Smooth muscle cell (in vitro differentiated cells): ENCODE measurements around the gene SUDS3. TPM values are rescaled to one million over a fixed set of nuclear protein-coding genes. Genes with fewer than 3 reads are reported as not detected.

ENCODE experiments used
- DNase-seq: peaks from one replicate; lab custom pipeline; 2025; ENCODE audit not compliant: unreplicated experiment; lab: John Stamatoyannopoulos, UW
- H2AFZ ChIP-seq: fragments of 200-600 bp; sonication (generic); 2 replicates; pipeline ENCODE4 v1.6.0; 2016; ENCODE audit warnings: antibody characterized with exemption, low read depth, mild to moderate bottlenecking
- H3F3A ChIP-seq: fragments of 200-600 bp; sonication (generic); 2 replicates; pipeline ENCODE4 v1.6.0; 2017; ENCODE audit warnings: antibody characterized with exemption, low read depth
- H3K27ac ChIP-seq: fragments of 200-600 bp; sonication (generic); 2 replicates; pipeline ENCODE4 v1.5.1; 2016; ENCODE audit warnings: low read depth, mild to moderate bottlenecking
- H3K27me3 ChIP-seq: fragments of 200-600 bp; sonication (generic); 2 replicates; pipeline ENCODE4 v1.6.1; 2016; ENCODE audit warnings: low read depth, mild to moderate bottlenecking
- H3K36me3 ChIP-seq: fragments of 200-600 bp; sonication (generic); 2 replicates; pipeline ENCODE4 v1.5.1; 2016; ENCODE audit warnings: low read depth
- H3K4me1 ChIP-seq: fragments of 200-600 bp; sonication (generic); 2 replicates; pipeline ENCODE4 v1.5.1; 2016; ENCODE audit warnings: low read depth
- H3K4me2 ChIP-seq: fragments of 200-600 bp; sonication (generic); 2 replicates; pipeline ENCODE4 v1.6.0; 2016; ENCODE audit warnings: mild to moderate bottlenecking
- H3K4me3 ChIP-seq: fragments of 200-600 bp; sonication (generic); 2 replicates; pipeline ENCODE4 v1.5.1; 2016; ENCODE audit warnings: mild to moderate bottlenecking
- H3K79me2 ChIP-seq: fragments of 200-600 bp; sonication (generic); 2 replicates; pipeline ENCODE4 v1.6.0; 2016; ENCODE audit warnings: low read depth, mild to moderate bottlenecking
- H3K9ac ChIP-seq: fragments of 200-600 bp; sonication (generic); 2 replicates; pipeline ENCODE4 v1.6.0; 2016; ENCODE audit warnings: low read depth
- H3K9me3 ChIP-seq: fragments of 200-600 bp; sonication (generic); replicated peaks from 2 replicates; pipeline ENCODE4 v1.5.1; 2016; ENCODE audit warnings: low read depth
- H4K20me1 ChIP-seq: fragments of 200-600 bp; sonication (generic); 2 replicates; pipeline ENCODE4 v1.6.0; 2016; ENCODE audit warnings: low read depth
- CTCF ChIP-seq: fragments of 200-600 bp; sonication (generic); IDR thresholded peaks from 2 replicates; pipeline ENCODE4 v1.5.1; 2017; ENCODE audit warnings: borderline replicate concordance, mild to moderate bottlenecking, antibody characterized with exemption; ENCODE audit not compliant: insufficient read depth, poor library complexity, severe bottlenecking
- WGBS: methylation state at CpG from one replicate; pipeline ENCODE4 v1.1.7; 2016; ENCODE audit warnings: low lambda C conversion rate; 5-methylcytosine and 5-hydroxymethylcytosine counted together
- polyA plus RNA-seq: library from polyadenylated mRNA; unstranded; fragments of >200 nt; fragmentation: Nextera tagmentation; extraction: Ambion mirVana; gene quantifications from 2 replicates; pipeline ENCODE4 v1.2.1, GENCODE V29; 2016
- total RNA-seq: library from RNA; depleted of rRNA; stranded (reverse); fragments of >200 nt; gene quantifications from 2 replicates; pipeline ENCODE4 v1.2.3, GENCODE V29; 2014

The SUDS3 gene
- total and polyA plus RNA-seq, 2 experiments from 2014 or later = 11.4 to 58.2 TPM

- H3K36me3 ChIP-seq = no peaks in the 10 kb centered on the region
- DNase-seq = no peak
- H4K20me1 ChIP-seq = no peaks in the 10 kb centered on the region
- no peaks in the 10 kb centered on the region for H3K4me1 ChIP-seq
- H3K27me3 ChIP-seq = no peaks in the 10 kb centered on the region
- H3K9ac ChIP-seq = no peak overlapping the region
- no peak overlapping the region for H3K27ac ChIP-seq
- H3K9me3 ChIP-seq = no peaks in the 10 kb centered on the region
- no peak for TF ChIP-seq CTCF
- H3F3A ChIP-seq = no peaks in the 10 kb centered on the region
- H3K4me2 ChIP-seq = no peak overlapping the region
- H3K79me2 ChIP-seq = no peaks in the 10 kb centered on the region
- no peak overlapping the region for H2AFZ ChIP-seq
- WGBS = 81% methylated on average over 4 of the region's 4 CpGs
- no peak overlapping the region for H3K4me3 ChIP-seq
These were observed 70.8 kb downstream of the SUDS3 start for GRCh38 chr12:118447181-118447580.

GRCh38 chr12:118448341-118448740 is 72.0 kb downstream of the SUDS3 start:
- Histone ChIP-seq H3K9me3 (no peaks in the 10 kb centered on the region), H3K79me2 (no peaks in the 10 kb centered on the region), H4K20me1 (no peaks in the 10 kb centered on the region), H3K36me3 (no peaks in the 10 kb centered on the region), H3K27ac (no peak overlapping the region), H3K27me3 (no peaks in the 10 kb centered on the region), H3F3A (no peaks in the 10 kb centered on the region), H3K4me2 (no peak overlapping the region), H2AFZ (no peak overlapping the region), H3K4me3 (no peak overlapping the region), H3K9ac (no peak overlapping the region), H3K4me1 (no peaks in the 10 kb centered on the region)
- 92% methylated on average over 1 of the region's 1 CpG for WGBS
- no peak for TF ChIP-seq CTCF
- DNase-seq = no peak

GRCh38 chr12:118455327-118455726 is 79.0 kb downstream of the SUDS3 start:
- no peaks in the 10 kb centered on the region for H3K79me2 ChIP-seq
- H3K27me3 ChIP-seq = no peaks in the 10 kb centered on the region
- DNase-seq = no peak
- H3K27ac ChIP-seq = no peak overlapping the region
- H3K9me3 ChIP-seq = no peaks in the 10 kb centered on the region
- H4K20me1 ChIP-seq = no peaks in the 10 kb centered on the region
- H3K4me2 ChIP-seq = no peak overlapping the region
- H2AFZ ChIP-seq = no peak overlapping the region
- H3K9ac ChIP-seq = no peak overlapping the region
- no peak for TF ChIP-seq CTCF
- H3K4me3 ChIP-seq = no peak overlapping the region
- WGBS = 61% methylated on average over 3 of the region's 3 CpGs
- no peaks in the 10 kb centered on the region for H3K4me1 ChIP-seq
- no peaks in the 10 kb centered on the region for H3K36me3 ChIP-seq
- H3F3A ChIP-seq = no peaks in the 10 kb centered on the region

- Histone ChIP-seq H4K20me1 (no peaks in the 10 kb centered on the region), H3K79me2 (no peaks in the 10 kb centered on the region), H2AFZ (no peak overlapping the region), H3K36me3 (no peaks in the 10 kb centered on the region), H3K9ac (no peak overlapping the region), H3K4me3 (no peak overlapping the region), H3K4me2 (no peak overlapping the region), H3F3A (no peaks in the 10 kb centered on the region), H3K9me3 (peaks cover 2% of the 10 kb centered on the region), H3K27me3 (no peaks in the 10 kb centered on the region), H3K4me1 (no peaks in the 10 kb centered on the region), H3K27ac (no peak overlapping the region)
- no peak for TF ChIP-seq CTCF
- no peak for DNase-seq
These were observed 80.4 kb downstream of the SUDS3 start for GRCh38 chr12:118456741-118457140.
